GM19099 (cell line): Measurements from ENCODE around the gene ADAMTS12.

Experiments
- POLR2A ChIP-seq: IDR thresholded peaks from 3 replicates; pipeline ENCODE4 v1.6.1; 2011; ENCODE audit warnings: low read depth; ENCODE audit not compliant: insufficient read length; ENCODE audit errors: extremely low read depth

The ADAMTS12 gene, protein sequence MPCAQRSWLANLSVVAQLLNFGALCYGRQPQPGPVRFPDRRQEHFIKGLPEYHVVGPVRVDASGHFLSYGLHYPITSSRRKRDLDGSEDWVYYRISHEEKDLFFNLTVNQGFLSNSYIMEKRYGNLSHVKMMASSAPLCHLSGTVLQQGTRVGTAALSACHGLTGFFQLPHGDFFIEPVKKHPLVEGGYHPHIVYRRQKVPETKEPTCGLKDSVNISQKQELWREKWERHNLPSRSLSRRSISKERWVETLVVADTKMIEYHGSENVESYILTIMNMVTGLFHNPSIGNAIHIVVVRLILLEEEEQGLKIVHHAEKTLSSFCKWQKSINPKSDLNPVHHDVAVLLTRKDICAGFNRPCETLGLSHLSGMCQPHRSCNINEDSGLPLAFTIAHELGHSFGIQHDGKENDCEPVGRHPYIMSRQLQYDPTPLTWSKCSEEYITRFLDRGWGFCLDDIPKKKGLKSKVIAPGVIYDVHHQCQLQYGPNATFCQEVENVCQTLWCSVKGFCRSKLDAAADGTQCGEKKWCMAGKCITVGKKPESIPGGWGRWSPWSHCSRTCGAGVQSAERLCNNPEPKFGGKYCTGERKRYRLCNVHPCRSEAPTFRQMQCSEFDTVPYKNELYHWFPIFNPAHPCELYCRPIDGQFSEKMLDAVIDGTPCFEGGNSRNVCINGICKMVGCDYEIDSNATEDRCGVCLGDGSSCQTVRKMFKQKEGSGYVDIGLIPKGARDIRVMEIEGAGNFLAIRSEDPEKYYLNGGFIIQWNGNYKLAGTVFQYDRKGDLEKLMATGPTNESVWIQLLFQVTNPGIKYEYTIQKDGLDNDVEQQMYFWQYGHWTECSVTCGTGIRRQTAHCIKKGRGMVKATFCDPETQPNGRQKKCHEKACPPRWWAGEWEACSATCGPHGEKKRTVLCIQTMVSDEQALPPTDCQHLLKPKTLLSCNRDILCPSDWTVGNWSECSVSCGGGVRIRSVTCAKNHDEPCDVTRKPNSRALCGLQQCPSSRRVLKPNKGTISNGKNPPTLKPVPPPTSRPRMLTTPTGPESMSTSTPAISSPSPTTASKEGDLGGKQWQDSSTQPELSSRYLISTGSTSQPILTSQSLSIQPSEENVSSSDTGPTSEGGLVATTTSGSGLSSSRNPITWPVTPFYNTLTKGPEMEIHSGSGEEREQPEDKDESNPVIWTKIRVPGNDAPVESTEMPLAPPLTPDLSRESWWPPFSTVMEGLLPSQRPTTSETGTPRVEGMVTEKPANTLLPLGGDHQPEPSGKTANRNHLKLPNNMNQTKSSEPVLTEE (N-terminal part only)

DNA sequence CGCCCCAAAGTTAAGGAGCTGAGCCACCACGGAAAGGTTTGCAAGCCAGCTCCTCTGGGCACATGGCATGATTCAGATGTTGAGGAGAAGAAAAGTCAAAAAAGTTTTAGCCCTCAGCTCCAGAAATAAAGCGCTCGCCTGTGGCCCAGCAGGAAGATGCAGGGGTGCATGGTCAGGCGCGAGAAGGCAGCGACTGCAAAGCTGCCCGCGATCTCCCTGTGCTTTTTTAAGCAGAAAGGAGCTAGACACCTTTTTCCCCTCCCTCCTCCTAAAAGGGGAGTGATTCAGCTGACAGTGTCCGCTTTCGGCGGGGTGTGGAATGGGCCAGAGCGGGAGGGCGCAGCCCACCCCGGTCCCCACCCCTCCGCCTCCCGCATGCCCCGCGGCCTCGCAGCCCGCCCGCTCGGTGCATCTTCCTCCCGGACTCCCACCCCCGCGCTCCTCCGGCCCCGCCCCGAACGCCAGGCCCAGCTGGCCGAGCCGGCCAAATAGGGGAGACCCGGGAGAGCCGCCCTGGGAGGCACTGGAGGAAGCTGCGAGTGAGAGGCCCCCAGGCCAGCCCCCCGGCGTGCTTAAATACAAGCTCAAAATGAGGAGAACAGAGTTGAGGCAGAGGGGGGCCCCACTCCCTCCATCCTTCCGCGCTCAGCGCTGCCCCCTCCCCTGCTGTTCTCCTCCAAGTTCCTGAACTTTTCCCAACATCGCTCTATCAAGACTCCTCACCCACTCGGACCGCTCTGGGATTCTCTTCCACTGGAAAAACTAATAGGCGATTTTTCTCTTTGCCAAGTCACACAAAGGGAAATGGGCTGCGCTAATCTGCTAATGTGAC, at the start of gene ADAMTS12:
ADAMTS12 (minus strand) TSS at position 203 of the 832 bp plus-strand sequence; CDS start at position 69, 134 bp downstream.
- TF ChIP-seq POLR2A, result peak; percentile 41

DNA sequence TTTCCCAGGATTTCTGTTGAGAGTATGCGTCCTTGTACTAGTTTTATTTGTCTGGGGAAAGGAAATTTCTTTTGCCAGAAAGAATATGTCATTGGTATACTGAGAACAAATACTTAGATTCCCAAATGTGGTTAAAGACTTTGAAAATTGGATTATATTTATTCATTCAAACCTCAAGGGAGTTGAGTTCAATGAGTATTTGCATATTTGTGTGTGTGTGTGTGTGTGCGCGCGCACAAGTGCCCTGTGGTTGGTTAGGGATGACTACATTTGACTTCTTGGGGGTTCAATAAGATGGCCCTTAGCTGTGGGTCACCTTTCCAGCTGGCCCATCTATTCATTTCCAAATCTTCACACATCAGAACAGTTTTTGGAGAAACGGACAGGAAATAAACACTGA, 49.3 kb upstream of the ADAMTS12 start:
- TF ChIP-seq POLR2A, result no peak

DNA sequence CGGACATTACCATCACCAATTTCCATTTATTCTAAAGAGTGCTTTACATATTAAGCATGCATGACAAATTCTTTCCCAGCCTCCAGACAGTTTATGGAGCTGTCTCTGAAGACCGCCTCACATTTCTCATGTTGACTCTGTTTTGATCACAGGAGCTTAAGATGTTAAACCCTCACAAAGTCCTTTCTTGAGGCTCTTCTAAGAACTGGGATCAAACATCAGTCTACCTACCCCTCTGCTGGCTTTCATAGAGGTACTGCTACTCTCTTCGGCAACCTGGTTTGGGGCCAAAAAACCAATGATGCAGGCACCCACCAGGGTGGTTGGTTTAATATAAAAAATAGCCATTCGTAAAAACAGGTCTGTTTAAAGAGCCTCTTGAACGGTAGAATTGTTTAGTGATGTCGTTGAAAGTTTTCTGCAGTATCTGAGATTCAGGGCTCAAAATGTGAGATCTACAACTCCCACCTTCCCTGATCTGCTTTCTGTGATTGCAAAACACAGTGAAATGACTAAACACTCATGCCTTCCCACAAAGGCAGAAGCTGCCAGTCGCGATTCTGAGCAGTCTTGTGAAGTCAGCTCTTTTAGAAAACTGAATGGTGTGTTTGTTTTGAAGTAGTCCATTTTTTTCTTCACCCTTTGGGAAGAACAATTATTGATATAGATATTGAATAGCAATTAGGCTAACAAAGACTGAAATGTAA, 47.9 kb upstream of the ADAMTS12 start:
- no peak for TF ChIP-seq POLR2A

DNA sequence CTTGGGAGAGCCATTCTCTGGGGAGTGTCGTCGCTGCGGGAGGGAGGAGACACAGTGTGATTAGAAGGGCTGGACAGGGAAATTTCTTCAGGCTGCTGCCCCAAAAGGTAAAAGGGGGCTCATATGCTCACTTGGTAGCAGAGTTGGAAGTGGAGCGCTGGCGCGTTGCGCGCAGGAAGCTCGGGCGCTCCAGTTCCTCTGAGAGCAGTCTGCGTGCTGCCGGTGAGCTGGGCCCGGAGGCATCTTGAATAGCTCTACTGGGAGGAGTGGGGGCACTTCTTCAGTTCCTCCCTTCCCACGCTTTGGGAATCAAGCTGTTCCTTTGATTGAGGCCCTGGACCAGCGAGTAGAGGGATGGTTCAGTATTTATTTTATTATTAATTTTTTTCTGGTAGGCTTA, 47.1 kb upstream of the ADAMTS12 start:
- TF ChIP-seq POLR2A, result no peak

DNA sequence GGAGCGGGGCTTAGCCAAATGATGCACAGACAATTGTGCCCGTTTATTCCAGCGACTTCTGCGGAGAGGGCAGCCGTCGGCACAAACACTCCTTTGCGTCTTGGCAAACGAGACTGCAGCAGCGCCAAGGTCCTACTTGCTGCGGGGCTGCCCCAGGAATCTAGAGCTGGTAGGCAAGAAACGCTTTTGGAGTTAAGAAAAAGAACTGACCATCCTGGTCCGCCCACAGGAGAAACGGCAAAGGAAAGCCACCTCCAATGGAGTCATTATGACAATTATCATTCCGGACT, 46.7 kb upstream of the ADAMTS12 start:
- TF ChIP-seq POLR2A, result no peak

DNA sequence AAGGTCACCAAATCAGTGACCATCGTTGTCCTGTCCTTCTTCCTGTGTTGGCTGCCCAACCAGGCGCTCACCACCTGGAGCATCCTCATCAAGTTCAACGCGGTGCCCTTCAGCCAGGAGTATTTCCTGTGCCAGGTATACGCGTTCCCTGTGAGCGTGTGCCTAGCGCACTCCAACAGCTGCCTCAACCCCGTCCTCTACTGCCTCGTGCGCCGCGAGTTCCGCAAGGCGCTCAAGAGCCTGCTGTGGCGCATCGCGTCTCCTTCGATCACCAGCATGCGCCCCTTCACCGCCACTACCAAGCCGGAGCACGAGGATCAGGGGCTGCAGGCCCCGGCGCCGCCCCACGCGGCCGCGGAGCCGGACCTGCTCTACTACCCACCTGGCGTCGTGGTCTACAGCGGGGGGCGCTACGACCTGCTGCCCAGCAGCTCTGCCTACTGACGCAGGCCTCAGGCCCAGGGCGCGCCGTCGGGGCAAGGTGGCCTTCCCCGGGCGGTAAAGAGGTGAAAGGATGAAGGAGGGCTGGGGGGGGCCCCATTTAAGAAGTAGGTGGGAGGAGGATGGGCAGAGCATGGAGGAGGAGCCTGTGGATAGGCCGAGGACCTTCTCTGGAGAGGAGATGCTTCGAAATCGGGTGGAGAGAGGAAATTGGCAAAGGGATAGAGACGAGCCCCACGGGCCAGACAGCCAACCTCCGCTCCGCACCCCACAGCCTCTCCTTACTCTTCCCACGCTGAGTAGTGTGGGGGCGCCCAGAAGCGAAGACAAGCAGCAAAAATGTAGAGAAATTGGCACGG, 46.1 kb upstream of the ADAMTS12 start:
- no peak for TF ChIP-seq POLR2A

DNA sequence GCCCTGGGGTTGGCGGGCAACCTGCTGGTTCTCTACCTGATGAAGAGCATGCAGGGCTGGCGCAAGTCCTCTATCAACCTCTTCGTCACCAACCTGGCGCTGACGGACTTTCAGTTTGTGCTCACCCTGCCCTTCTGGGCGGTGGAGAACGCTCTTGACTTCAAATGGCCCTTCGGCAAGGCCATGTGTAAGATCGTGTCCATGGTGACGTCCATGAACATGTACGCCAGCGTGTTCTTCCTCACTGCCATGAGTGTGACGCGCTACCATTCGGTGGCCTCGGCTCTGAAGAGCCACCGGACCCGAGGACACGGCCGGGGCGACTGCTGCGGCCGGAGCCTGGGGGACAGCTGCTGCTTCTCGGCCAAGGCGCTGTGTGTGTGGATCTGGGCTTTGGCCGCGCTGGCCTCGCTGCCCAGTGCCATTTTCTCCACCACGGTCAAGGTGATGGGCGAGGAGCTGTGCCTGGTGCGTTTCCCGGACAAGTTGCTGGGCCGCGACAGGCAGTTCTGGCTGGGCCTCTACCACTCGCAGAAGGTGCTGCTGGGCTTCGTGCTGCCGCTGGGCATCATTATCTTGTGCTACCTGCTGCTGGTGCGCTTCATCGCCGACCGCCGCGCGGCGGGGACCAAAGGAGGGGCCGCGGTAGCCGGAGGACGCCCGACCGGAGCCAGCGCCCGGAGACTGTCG, 45.4 kb upstream of the ADAMTS12 start:
- TF ChIP-seq POLR2A, result no peak

DNA sequence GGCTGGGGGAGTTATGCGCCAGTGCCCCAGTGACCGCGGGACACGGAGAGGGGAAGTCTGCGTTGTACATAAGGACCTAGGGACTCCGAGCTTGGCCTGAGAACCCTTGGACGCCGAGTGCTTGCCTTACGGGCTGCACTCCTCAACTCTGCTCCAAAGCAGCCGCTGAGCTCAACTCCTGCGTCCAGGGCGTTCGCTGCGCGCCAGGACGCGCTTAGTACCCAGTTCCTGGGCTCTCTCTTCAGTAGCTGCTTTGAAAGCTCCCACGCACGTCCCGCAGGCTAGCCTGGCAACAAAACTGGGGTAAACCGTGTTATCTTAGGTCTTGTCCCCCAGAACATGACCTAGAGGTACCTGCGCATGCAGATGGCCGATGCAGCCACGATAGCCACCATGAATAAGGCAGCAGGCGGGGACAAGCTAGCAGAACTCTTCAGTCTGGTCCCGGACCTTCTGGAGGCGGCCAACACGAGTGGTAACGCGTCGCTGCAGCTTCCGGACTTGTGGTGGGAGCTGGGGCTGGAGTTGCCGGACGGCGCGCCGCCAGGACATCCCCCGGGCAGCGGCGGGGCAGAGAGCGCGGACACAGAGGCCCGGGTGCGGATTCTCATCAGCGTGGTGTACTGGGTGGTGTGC, 44.7 kb upstream of the ADAMTS12 start, which contains the start of gene RXFP3:
RXFP3 (plus strand) TSS at position 6 of the 636 bp plus-strand sequence; CDS start at position 361, 355 bp downstream.
- no peak for TF ChIP-seq POLR2A

DNA sequence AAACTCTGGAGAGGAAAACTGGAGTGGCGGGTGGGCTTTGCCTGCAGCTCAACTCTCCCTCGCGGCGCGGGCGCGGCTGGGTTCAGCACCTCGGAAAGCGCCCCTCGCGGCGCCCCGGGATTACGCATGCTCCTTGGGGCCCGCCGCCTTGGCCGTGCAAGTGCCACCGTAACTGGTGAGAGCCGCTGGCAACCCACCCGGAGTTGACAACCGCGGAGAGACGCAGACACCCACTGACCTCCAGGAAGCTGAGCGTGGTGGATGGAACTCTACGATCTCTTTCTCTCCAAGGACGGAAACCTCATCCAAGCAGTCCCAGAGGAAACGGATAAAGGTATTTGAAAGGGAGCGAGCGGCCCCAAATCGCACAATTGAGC, 44.2 kb upstream of the ADAMTS12 start:
- no peak for TF ChIP-seq POLR2A

DNA sequence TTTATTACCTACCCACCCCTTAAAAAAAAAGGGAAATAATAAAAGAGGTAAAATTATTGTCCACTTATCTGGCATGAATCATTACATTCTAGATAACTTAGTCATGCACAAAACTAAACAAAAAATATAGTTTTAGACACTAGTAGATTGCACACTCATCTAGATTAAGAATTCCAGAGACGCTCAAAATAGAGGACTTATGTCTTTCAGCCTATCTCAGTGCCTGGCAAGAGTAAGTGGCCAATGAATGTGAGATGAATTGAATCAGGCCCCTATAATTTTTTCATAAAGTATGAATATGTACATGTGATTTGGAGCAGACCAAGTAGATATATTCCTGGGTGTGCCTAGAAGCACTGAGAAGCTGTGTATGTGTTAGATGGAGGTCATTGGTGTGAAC, 42.4 kb upstream of the ADAMTS12 start:
- no peak for TF ChIP-seq POLR2A

DNA sequence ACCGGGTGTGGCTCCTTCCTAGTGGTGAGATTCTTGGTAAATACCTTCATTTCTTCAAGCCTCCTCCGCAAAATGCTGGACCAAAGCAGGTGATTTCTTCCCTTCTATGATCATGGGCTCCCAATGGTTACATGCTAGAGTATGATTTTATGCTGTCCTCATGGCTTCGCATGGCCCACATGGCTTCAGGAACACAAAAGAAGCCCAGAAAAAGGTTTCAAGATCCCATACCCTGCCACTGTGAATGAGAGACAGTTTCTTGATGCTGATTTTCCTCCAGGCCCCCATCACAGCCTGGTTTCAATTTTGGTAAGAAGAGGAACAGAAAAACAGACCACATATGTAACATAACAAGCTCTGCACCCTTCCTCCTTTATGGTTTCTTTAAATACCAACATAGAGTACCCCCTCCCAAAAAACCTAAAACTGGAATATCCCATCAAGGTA, 42.0 kb upstream of the ADAMTS12 start:
- no peak for TF ChIP-seq POLR2A

DNA sequence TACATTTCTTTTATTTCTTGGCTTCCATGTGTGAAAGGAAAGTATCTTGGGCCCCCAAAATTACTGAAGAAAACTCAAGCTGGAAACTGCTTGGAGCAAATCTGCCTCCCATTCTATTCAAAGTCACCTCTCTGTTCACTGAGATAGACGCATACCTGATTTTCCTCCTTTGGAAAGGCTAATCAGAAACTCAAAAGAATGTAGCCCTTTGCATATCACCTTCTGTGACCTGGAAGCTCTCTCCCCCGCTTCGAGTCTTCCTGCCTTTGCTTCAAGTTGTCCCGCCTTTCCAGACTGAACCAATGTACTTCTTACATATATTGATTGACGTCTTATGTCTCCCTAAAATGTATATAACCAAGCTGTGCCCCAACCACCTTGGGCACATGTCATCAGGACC, 39.3 kb upstream of the ADAMTS12 start:
- TF ChIP-seq POLR2A, result no peak
